Activated CD4-positive, alpha-beta T cell treated with anti-CD3 and anti-CD28 coated beads, Interleukin-2, amount 10 ng/mL, durations not matched to agents 7 days and 5 days (primary cell): ENCODE measurements around the gene HHAT. TPM values are rescaled to one million over a fixed set of nuclear protein-coding genes. Genes with fewer than 3 reads are reported as not detected.
A peak's percentile ranks its signal among the peaks of the same experiment; 100 is the strongest.
"Not testable (repeated sequence)": the region's sequence is repeated elsewhere in the genome, so short reads cannot be mapped to it uniquely, and the experiment has no call there.

Experiments used
- CTCF ChIA-PET: fragments of 350-600 bp; sonication (Branson Sonifier 250); formaldehyde crosslinking; loops from one replicate; lab custom pipeline; 2021; ENCODE audit warnings: antibody characterized with exemption; lab: Charles Lee
- POLR2A ChIA-PET: fragments of 350-600 bp; sonication (Branson Sonifier 250); formaldehyde crosslinking; loops from one replicate; lab custom pipeline; 2021; ENCODE audit warnings: antibody characterized with exemption; lab: Charles Lee
- DNase-seq: peaks from one replicate; pipeline ENCODE4 v3.0.0-alpha.2; 2020
- H3K27ac Mint-ChIP-seq: one replicate; pipeline ENCODE4 v1.8.0; 2021; ENCODE audit warnings: mild to moderate bottlenecking, moderate library complexity, mixed read lengths
- H3K27me3 Mint-ChIP-seq: one replicate; pipeline ENCODE4 v1.8.0; 2021; ENCODE audit warnings: mixed read lengths
- H3K36me3 Mint-ChIP-seq: one replicate; pipeline ENCODE4 v1.8.0; 2021; ENCODE audit warnings: low read depth, mixed read lengths
- H3K4me1 Mint-ChIP-seq: one replicate; pipeline ENCODE4 v1.8.0; 2021; ENCODE audit warnings: mixed read lengths
- H3K4me3 Mint-ChIP-seq: one replicate; pipeline ENCODE4 v1.8.0; 2021; ENCODE audit warnings: mild to moderate bottlenecking, moderate library complexity, mixed read lengths
- H3K9me3 Mint-ChIP-seq: one replicate; pipeline ENCODE4 v1.8.0; 2021; ENCODE audit warnings: mixed read lengths
- total RNA-seq, 2 experiments: library from RNA; stranded (reverse); gene quantifications; one replicate each; pipeline ENCODE4 v1.2.3, GENCODE V29; 2021

Gene HHAT
- total RNA-seq, 2 experiments from 2014 or later = 1.3 to 1.5 TPM

DNA sequence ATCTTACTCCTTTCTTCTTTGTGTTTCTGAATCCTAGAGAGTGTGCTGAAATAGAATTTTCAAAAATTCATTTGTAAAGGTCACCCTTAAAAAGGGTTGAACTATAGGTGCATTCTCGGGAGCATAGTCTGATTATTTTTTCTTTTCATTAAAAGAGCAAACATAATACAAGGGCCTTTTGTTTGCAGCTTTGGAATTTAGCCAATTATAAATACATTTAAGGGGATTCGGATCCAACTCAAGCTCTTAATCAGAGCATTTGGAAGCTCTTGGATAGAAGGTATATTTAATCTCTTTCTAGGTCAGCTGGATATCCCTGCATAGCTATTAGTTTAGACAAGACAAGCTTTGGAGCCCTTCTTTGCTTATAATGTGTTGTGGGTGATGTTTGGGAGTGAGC, 321.7 kb downstream of the HHAT start:
- ChIA-PET POLR2A (no interaction called here), CTCF (interaction anchor here (0.6 kb wide), 1 partner anchor 327 kb away, joined by 3 read pairs; no protein-coding TSS in a partner anchor)
- H3K36me3 Mint-ChIP-seq = no peaks in the 10 kb centered on the region
- peaks cover 17% of the 10 kb centered on the region for H3K4me1 Mint-ChIP-seq
- H3K27ac Mint-ChIP-seq = no peak overlapping the region
- H3K27me3 Mint-ChIP-seq = no peaks in the 10 kb centered on the region
- DNase-seq = no peak
- peaks cover 4% of the 10 kb centered on the region for H3K9me3 Mint-ChIP-seq
- H3K4me3 Mint-ChIP-seq = no peak overlapping the region

DNA sequence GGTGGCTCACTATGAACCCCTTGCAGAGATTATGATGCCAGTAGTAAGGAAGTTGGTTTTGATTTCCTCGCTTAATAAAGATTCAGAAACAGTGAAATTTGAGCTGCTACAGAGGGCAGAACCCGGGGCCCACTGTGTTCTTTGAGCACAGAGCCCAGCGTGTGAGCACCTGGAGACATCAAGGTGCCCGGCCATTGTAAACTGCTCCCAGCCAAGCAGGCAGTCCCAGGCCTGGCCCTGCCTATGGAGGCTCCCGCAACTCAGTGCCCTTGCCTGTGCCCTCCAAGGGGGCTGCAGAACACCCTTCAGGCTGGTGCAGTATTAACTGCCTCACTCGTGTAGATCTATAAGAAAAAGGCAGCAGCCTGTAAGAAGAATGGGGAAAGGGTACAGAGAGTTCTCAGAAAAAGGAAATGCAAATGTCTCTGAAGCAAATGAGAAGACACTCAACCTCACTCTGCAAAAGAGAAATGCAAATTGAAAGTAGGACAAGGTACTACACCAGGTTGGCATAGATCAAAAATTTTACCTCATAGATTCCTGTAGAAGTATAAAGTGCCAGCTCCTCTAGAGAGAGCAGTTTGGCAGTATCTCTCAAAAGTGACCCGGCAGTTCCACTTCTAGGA, 323.7 kb downstream of the HHAT start:
- ChIA-PET POLR2A (no interaction called here), CTCF (no interaction called here)
- H3K36me3 Mint-ChIP-seq = no peaks in the 10 kb centered on the region
- H3K9me3 Mint-ChIP-seq = peaks cover 4% of the 10 kb centered on the region
- no peak overlapping the region for H3K27ac Mint-ChIP-seq
- H3K4me3 Mint-ChIP-seq = no peak overlapping the region
- DNase-seq = no peak
- H3K4me1 Mint-ChIP-seq = peaks cover 11% of the 10 kb centered on the region
- H3K27me3 Mint-ChIP-seq = no peaks in the 10 kb centered on the region

DNA sequence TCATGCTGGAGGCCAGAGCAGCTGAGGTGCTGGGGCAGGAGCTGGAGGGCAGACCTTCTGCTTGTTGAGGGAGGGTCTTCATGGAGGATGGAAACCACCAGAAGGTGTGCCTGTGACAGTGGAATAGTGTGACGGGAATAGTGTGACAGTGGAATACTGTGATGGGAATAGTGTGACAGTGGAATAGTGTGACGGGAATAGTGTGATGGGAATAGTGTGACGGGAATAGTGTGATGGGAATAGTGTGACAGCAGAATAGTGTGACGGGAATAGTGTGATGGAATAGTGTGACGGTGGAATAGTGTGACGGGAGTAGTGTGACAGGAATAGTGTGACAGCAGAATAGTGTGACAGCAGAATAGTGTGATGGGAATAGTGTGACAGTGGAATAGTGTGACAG, 325.1 kb downstream of the HHAT start:
- H3K4me1 Mint-ChIP-seq = no peaks in the 10 kb centered on the region
- no peak overlapping the region for H3K27ac Mint-ChIP-seq
- H3K36me3 Mint-ChIP-seq = no peaks in the 10 kb centered on the region
- peaks cover 4% of the 10 kb centered on the region for H3K9me3 Mint-ChIP-seq
- POLR2A ChIA-PET = no interaction called here
- CTCF ChIA-PET = no interaction called here
- DNase-seq = no peak
- no peaks in the 10 kb centered on the region for H3K27me3 Mint-ChIP-seq
- H3K4me3 Mint-ChIP-seq = no peak overlapping the region

DNA sequence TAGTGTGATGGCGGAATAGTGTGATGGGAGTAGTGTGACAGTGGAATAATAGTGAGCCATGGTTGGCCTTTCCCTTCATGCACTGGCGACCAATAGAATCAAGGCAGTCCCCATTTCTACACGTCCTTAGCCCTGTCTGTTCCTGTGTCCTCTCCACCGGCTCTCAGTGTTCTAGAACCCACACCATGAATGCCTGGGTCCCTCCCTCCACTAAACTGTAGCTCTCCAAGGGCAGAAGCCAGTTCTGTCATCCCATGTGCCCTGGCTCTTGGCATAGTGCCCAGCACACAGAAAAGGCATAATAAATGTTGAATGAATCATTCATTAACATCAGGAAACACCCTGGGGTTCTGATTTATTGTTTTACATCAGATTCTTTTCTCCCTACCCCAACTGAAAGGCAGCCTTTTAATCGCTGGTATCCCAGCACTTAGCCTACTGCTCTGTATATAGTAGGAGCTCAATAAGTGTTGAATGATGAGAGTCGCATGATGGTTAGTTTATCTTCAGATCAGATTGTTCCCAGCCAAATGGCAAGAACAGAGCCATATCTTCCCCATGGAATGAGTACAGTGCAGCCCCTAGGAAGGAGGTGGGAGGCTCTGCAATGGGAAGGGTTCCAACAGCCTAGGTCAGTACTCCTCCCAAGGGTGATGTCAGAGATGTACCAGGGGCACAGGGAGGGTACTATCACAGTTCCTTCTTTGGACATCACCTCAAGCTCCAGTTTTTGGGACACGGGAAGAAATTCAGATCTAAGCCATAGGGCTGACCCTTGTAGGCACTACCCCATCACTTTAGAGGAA, 325.7 kb downstream of the HHAT start:
- H3K27me3 Mint-ChIP-seq = no peaks in the 10 kb centered on the region
- H3K9me3 Mint-ChIP-seq = peaks cover 4% of the 10 kb centered on the region
- CTCF ChIA-PET = interaction anchor here (0.7 kb wide), 1 partner anchor 39 kb away, joined by 3 read pairs; no protein-coding TSS in a partner anchor
- H3K4me3 Mint-ChIP-seq = no peak overlapping the region
- no peak overlapping the region for H3K27ac Mint-ChIP-seq
- no peaks in the 10 kb centered on the region for H3K4me1 Mint-ChIP-seq
- POLR2A ChIA-PET = no interaction called here
- no peaks in the 10 kb centered on the region for H3K36me3 Mint-ChIP-seq
- peak; percentile 39 for DNase-seq

DNA sequence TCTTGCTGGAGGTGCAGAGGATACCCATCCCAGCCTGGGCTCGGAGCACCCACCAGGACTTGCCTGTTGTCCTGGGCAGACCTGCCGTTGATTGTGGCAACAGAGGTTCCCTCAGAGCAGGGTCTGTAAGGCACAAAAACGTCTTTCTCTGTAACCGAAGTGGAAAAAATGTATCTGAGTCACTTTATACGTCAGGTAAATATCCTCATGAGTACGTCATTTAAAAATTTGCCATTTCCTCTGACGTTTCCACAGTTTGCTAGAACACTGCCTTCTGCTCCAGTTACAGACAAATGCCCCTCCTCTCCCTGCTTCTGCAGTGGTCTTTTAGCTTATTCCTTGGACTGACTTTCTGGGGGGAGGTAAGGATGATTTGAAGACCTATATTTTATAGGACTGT, 326.8 kb downstream of the HHAT start:
- no peak for DNase-seq
- Mint-ChIP-seq H3K36me3 (no peaks in the 10 kb centered on the region), H3K9me3 (peaks cover 4% of the 10 kb centered on the region), H3K4me3 (no peak overlapping the region), H3K27ac (no peak overlapping the region), H3K4me1 (no peaks in the 10 kb centered on the region), H3K27me3 (no peaks in the 10 kb centered on the region)
- POLR2A ChIA-PET = no interaction called here
- CTCF ChIA-PET = interaction anchor here (0.6 to 0.7 kb wide), 2 partner anchors 38 to 267 kb away, joined by 3 to 4 read pairs; no protein-coding TSS in a partner anchor

DNA sequence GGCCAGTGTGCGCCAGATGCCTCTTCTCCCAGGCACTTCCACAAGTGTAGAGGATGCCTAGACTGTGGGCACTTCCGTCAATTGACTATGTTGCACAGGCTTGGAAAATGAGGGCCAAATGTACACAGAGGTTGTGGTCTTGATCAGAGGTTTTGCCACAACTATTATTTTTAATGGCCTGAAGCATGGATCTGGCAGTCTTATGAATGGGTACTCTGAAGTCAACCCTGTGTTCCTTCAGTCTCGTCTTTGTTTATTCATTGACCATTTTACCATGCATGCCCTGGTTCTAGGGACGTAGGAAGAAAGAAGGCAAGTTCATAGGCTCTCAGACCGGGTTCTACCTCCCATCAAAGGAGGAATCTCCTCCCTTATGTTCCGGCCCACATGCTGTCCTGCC, 329.1 kb downstream of the HHAT start:
- no peak for DNase-seq
- Mint-ChIP-seq H3K9me3 (peaks cover 4% of the 10 kb centered on the region), H3K4me1 (no peaks in the 10 kb centered on the region), H3K4me3 (no peak overlapping the region), H3K27ac (no peak overlapping the region), H3K36me3 (no peaks in the 10 kb centered on the region), H3K27me3 (no peaks in the 10 kb centered on the region)
- POLR2A ChIA-PET = no interaction called here
- CTCF ChIA-PET = no interaction called here

DNA sequence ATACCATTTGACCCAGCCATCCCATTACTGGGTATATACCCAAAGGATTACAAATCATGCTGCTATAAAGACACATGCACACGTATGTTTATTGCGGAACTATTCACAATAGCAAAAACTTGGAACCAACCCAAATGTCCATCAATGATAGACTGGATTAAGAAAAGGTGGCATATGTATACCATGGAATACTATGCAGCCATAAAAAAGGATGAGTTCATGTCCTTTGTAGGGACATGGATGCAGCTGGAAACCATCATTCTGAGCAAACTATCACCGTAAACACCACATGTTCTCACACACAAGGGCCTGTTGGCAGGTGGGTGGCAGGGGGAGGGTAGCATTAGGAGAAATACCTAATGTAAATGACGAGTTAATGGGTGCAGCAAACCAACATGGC, 332.8 kb downstream of the HHAT start:
- H3K4me1 Mint-ChIP-seq, H3K4me3 Mint-ChIP-seq, H3K9me3 Mint-ChIP-seq, H3K27me3 Mint-ChIP-seq, DNase-seq, H3K27ac Mint-ChIP-seq, CTCF ChIA-PET, POLR2A ChIA-PET, H3K36me3 Mint-ChIP-seq: not testable (repeated sequence)

DNA sequence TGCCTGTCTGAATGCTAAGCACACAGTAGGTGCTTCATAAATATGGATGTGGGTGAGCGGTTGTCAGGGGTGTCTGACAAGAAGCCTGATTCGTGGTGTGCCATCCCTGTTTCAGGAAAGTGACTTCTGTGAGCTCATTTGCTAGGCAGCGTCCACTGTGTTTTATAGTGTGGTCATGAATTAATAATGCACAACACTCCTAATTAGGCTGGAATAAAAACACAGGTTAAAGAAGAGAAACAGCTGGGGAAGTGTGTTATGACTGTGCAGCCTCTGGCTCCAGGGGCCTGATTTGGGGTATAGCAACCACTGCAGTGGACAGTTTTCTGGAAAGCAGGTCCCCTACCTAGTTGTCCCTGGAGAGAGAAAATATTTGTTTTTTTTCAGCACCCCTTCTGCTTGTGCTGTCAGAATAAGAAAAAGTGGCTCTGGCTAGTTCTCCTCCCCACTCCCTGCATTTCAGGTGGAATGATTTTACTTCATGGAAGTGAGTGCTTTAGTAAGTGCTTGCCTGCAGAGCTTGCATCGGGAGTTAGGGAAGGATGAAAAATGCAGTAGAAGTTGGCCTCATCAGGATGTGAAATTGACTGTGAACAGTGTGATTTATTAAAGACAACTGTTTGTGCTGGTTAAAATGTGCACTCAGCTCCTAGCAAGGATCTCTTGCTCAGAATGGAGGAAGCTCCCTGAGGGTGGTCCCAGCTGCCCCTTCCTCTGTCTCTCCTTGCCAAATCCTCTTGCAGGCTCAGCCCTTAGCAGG, 333.8 kb downstream of the HHAT start:
- ChIA-PET POLR2A (no interaction called here), CTCF (interaction anchor here (0.5 to 0.6 kb wide), 2 partner anchors 11 to 163 kb away, joined by 3 to 4 read pairs; no protein-coding TSS in a partner anchor)
- no peaks in the 10 kb centered on the region for H3K9me3 Mint-ChIP-seq
- no peak for DNase-seq
- H3K27me3 Mint-ChIP-seq = no peaks in the 10 kb centered on the region
- no peak overlapping the region for H3K27ac Mint-ChIP-seq
- H3K36me3 Mint-ChIP-seq = no peaks in the 10 kb centered on the region
- H3K4me3 Mint-ChIP-seq = no peak overlapping the region
- H3K4me1 Mint-ChIP-seq = peaks cover 5% of the 10 kb centered on the region

DNA sequence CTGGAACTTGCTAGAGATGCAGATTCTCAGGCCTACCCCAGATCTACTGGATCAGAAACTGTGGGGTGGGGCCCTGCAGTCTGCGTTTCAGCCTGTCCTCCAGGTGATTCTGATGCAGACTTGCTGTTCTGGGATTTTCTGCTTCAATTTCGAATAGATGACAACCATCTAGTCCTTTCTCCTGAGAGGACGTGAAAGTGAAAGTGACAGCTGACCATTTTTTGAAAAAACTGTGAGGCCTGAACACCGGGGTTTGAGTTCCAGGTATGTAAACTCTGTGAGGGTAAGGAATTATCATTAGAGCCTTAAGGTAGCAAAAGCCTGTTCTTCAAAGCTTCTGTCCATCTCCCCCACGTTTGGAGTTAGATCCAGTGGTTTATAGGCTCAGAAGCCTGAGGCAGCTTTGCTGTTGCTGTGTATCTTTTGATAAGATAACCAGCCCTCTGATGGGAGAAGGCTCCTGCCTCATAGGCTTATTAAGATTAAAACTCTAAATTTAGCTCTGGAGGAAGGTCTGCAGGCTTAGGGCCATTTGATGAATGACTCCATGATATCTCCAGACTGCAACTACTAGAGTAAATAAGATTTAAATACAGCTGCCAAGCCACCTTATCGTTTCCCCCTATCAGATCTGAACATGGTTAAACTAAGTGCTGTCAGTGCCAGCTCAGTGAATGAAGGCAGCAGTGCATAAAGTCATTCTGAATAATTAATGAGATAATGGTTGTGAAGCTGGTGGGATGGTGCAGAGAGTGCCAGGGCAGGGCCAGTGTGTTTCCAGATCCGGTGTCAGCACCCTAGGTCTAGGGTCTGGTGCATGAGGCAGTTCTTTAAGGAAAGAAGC, 335.2 kb downstream of the HHAT start:
- ChIA-PET CTCF (no interaction called here), POLR2A (no interaction called here)
- Mint-ChIP-seq H3K27ac (peak overlapping the region; percentile 11), H3K9me3 (no peaks in the 10 kb centered on the region), H3K27me3 (no peaks in the 10 kb centered on the region), H3K4me3 (no peak overlapping the region), H3K4me1 (peaks cover 5% of the 10 kb centered on the region), H3K36me3 (no peaks in the 10 kb centered on the region)
- DNase-seq = no peak

DNA sequence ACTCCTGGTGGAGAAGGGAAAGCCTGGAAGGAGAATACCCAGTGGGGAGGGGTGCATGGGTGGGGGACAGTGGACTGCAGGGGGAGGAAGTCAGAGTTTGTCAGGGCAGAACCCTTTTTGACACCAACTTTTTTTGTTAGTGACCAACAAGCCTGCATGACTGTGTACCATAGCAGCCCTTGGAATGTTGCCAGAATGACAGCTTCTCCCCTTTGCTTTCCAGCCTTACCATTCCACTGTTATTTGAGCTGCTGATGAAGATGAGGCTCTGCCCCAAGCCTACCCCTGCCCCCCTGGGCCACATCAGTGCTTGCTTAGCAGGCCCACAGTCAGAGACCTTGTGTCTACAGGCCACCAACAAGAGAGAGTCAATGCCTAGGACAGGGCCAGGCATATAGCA, 341.2 kb downstream of the HHAT start:
- no peak for DNase-seq
- no peaks in the 10 kb centered on the region for H3K27me3 Mint-ChIP-seq
- CTCF ChIA-PET = no interaction called here
- no peak overlapping the region for H3K27ac Mint-ChIP-seq
- H3K4me3 Mint-ChIP-seq = no peak overlapping the region
- no peaks in the 10 kb centered on the region for H3K4me1 Mint-ChIP-seq
- H3K36me3 Mint-ChIP-seq = no peaks in the 10 kb centered on the region
- POLR2A ChIA-PET = no interaction called here
- no peaks in the 10 kb centered on the region for H3K9me3 Mint-ChIP-seq

DNA sequence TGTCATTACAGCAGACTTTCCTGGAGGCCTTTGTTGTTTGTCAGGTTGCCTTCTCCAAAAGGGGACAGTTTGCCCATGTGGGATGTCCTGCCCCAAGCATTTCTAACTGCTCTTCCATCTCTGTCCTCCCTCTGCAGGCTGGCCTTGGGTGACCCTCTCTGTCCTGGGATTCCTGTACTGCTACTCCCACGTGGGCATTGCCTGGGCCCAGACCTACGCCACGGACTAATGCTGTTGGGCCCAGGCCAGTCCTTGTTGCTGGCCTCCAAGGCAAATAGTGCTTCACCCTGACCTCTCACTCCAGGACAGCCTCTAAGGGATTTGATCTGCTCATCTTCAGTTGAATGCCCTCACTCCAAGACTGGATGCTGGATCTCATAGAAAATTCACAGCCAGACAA, 345.4 kb downstream of the HHAT start:
- Mint-ChIP-seq H3K36me3 (no peaks in the 10 kb centered on the region), H3K27me3 (no peaks in the 10 kb centered on the region), H3K9me3 (no peaks in the 10 kb centered on the region), H3K4me1 (no peaks in the 10 kb centered on the region), H3K27ac (no peak overlapping the region), H3K4me3 (no peak overlapping the region)
- DNase-seq = no peak
- POLR2A ChIA-PET = no interaction called here
- CTCF ChIA-PET = interaction anchor here (0.7 kb wide), 1 partner anchor 12 kb away, joined by 3 read pairs; no protein-coding TSS in a partner anchor

DNA sequence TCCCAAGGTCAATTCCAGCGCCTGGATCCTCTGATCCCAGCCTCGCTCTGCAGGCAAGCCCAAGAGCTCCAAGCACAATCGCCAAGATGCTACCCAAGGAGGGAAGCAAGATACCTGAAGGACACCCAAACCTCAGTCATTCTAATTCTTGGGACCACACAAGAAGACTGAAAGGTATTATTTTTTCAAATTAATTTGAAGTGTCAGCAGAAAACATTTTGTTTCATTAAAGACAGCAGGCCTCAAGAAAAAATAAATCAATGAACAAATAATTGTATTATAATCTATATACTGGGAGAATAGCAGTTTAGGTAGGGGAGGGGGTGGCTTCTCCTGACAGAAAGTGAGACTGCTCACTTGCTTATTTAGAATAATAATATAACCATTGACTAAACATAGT, 347.8 kb downstream of the HHAT start:
- DNase-seq = no peak
- Mint-ChIP-seq H3K27ac (no peak overlapping the region), H3K4me3 (no peak overlapping the region), H3K9me3 (no peaks in the 10 kb centered on the region), H3K27me3 (no peaks in the 10 kb centered on the region), H3K4me1 (no peaks in the 10 kb centered on the region), H3K36me3 (no peaks in the 10 kb centered on the region)
- ChIA-PET POLR2A (no interaction called here), CTCF (interaction anchor here (0.7 kb wide), 1 partner anchor 152 kb away, joined by 3 read pairs; no protein-coding TSS in a partner anchor)
